Measurements from ENCODE around the gene APOLD1.

The APOLD1 gene

GRCh38 chr12:12747278-12747677, 38.2 kb upstream of the APOLD1 start:
- DNase-seq (ENCODE audit: low read depth): peak; percentile 30
- TF ChIP-seq CTCF (IDR thresholded peaks at IDR 0.05; ENCODE audit: low read length, missing control alignments): no peak
- H3K4me3 ChIP-seq (replicated peaks; ENCODE audit: low read depth, low read length): no peak overlapping the region

GRCh38 chr12:12748044-12748443, 37.4 kb upstream of the APOLD1 start:
- no peak for DNase-seq (ENCODE audit: low read depth)
- H3K4me3 ChIP-seq (replicated peaks; ENCODE audit: low read depth, low read length): no peak overlapping the region
- TF ChIP-seq CTCF (IDR thresholded peaks at IDR 0.05; ENCODE audit: low read length, missing control alignments): no peak

- TF ChIP-seq CTCF (IDR thresholded peaks at IDR 0.05; ENCODE audit: low read length, missing control alignments): no peak
- no peak overlapping the region for H3K4me3 ChIP-seq (replicated peaks; ENCODE audit: low read depth, low read length)
- DNase-seq (ENCODE audit: low read depth): no peak
These were observed 36.0 kb upstream of the APOLD1 start for GRCh38 chr12:12749433-12749832.

- no peak for DNase-seq (ENCODE audit: low read depth)
- H3K4me3 ChIP-seq (replicated peaks; ENCODE audit: low read depth, low read length): no peak overlapping the region
- TF ChIP-seq CTCF (IDR thresholded peaks at IDR 0.05; ENCODE audit: low read length, missing control alignments): no peak
These were observed 29.5 kb upstream of the APOLD1 start for GRCh38 chr12:12755923-12756322.

GRCh38 chr12:12757121-12757520, 28.3 kb upstream of the APOLD1 start:
- H3K4me3 ChIP-seq (replicated peaks; ENCODE audit: low read depth, low read length): no peak overlapping the region
- no peak for DNase-seq (ENCODE audit: low read depth)
- TF ChIP-seq CTCF (IDR thresholded peaks at IDR 0.05; ENCODE audit: low read length, missing control alignments): no peak

- TF ChIP-seq CTCF (IDR thresholded peaks at IDR 0.05; ENCODE audit: low read length, missing control alignments): no peak
- DNase-seq (ENCODE audit: low read depth): no peak
These were observed 26.1 kb upstream of the APOLD1 start for GRCh38 chr12:12759234-12759915.

GRCh38 chr12:12764824-12765223, 20.6 kb upstream of the APOLD1 start:
- no peak for DNase-seq (ENCODE audit: low read depth)
- TF ChIP-seq CTCF (IDR thresholded peaks at IDR 0.05; ENCODE audit: low read length, missing control alignments): no peak
- H3K4me3 ChIP-seq (replicated peaks; ENCODE audit: low read depth, low read length): no peak overlapping the region

More at GRCh38 chr12:12759234-12759915, 26.1 kb upstream of the APOLD1 start:
- no peak overlapping the region for H3K4me3 ChIP-seq (replicated peaks; ENCODE audit: low read depth, low read length)
